Stimulated activated CD4-positive, alpha-beta T cell treated with anti-CD3 and anti-CD28 coated beads, Interleukin-4, amount 100 ng/mL, for 4 hours (primary cell): Measurements from ENCODE around the gene SLU7.

Experiments
- DNase-seq, 2 experiments: peaks; one replicate each; pipeline ENCODE4 v3.0.0-alpha.2; 2020

The SLU7 gene

GRCh38 chr5:160418561-160419457, at the start of gene SLU7:
Gene SLU7 (minus strand): TSS chr5:160419081. CDS start chr5:160415294, 3,787 bp downstream.
- DNase-seq, result peak; percentile 90 to 91

DNA sequence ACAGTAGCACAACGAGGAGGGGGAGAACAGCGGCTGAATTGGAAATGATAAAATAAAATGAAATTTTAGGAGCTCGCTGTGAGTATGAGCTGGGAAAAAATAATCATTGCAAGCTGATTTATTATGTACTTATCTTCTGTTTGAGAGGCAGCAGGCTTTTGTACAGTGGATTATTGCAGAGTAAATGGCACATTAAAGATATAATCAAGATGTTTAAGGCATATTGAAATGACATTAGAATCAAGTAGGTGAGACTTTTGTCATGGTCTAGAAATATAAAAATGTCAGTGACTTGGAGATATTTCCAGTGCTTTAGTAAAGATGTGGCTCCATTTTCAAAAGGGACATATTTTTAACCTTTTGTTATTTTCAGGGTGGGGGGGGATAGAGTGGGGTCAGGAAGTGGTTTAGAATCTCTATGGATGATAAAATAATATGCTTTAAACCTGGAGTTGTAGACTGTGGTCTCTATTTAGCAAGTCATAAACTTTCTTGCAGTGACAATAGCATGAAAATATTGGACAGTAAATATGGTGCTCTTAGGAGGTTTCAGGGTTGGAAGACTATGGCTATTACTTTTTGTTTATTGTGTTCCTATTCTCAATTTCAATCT, 49.6 kb upstream of the SLU7 start:
- no peak for DNase-seq

DNA sequence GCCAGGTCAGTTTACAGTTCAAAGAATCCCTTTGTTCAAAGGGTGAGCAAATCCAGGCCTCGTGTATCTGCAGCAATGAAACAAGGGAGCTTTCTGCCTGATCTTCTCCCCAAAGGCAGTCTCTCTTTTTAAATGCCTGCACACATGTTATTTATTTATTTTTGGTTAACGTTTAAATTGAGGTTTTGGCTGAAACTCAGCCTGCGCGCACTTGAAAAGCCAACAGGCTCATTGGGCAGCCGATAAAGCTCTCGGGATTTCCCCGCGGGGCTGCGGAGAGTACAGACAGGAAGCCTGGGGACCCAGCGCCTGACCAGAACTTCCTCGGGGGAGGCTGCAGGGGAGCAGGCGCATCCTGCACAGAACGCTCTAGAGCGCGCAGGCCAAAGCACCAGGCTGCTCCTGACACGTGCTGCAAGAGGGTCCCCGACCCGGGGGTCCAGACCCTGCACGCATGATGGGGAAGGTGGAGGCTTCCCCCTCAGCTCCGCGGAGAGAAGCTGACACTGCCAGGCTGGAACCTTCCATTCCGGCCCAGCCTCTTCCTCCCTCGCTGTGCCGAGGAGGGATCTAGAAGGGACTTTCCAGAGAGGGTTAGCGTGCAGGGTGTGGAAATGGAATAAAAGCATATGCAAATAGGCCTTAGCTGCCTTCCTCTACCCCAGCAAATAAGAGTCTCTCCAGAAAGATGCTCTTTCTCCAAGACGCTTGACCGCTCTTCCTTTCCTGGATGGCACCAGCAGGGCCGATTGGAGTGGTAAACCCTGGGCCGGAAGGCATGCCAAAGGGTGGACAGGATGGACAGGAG, 48.9 kb upstream of the SLU7 start:
- DNase-seq, result peak; percentile 68 to 75

- no peak for DNase-seq
Observed at GRCh38 chr5:160466889-160467554, 48.1 kb upstream of the SLU7 start.

DNA sequence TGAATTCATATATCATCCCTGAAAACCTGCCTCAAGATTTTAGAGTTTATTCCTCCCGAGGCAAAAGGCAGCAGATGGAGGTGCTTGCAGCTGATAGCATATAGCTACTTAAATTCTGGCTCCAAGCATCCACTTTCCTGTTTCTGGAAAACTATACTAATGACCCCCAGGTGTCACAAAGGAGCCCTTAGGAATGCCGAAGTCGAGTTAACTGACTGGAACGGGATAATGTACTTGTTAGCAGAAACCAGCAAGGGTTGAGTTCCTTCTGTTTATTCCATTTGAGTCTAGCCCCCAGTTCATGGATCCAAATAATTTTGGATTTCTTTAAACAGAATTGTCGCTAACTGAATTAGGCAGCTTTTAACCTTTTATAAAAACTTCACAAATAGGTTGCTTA, 47.2 kb upstream of the SLU7 start:
- DNase-seq, result no peak

DNA sequence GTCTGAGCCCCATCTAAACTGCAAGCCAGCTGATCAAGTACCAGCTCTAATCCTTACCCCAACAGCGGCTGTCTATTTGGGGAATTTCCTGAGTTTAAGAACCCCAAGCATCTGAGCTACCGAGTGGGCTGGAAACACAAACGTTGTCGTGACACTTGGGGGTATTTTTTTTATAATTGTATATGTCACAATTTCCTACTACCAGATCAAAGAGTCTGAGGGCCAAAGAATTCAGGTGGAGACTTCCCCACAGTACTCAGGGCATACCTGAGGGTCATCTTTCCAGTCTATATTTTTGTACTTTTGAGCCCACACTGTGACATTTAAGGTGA, 45.6 kb upstream of the SLU7 start:
- DNase-seq, result peak in 1 of 2 experiments; percentile 24

GRCh38 chr5:160463740-160464465, 45.0 kb upstream of the SLU7 start:
- no peak for DNase-seq

DNA sequence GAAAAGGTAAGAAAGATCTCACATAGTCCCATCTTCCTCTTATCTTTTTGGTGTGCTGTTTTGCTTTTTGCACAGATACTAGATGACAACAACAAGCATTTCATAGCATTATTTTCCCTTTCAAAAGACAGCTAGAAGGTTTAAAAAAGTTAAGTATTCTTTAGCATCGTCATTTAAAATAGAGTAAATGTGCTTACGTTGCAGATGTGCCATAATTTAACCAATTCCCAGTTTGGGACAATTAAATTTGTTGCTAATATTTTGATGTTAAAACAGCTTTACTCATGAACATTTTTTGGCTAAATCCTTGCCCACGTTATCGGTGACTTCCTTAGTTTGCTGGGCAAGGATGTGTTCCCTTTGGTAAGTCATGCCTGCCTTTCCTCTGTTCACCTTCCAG, 44.3 kb upstream of the SLU7 start:
- no peak for DNase-seq

DNA sequence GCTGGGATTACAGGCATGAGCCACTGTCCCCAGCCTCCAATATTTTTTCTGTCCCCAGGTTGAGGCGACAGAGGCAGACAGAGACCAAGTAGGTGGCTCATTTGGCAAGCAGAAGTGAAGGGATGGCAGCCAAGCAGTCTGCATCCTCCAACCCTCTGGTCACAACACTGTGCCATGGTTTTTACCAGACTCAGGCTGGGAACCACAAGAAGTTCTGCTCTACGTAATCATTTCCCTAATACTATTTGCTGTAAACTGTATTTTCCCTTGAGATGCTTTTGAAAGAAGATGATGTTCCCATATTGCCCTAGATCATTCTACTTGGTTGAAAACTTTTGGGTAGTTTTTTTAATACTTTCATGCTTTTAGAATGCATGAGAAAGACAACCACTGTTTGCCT, 43.3 kb upstream of the SLU7 start:
- DNase-seq, result no peak

GRCh38 chr5:160461378-160461777, 42.5 kb upstream of the SLU7 start:
- DNase-seq, result no peak

- DNase-seq, result no peak
Observed at GRCh38 chr5:160460377-160461049, 41.6 kb upstream of the SLU7 start.

DNA sequence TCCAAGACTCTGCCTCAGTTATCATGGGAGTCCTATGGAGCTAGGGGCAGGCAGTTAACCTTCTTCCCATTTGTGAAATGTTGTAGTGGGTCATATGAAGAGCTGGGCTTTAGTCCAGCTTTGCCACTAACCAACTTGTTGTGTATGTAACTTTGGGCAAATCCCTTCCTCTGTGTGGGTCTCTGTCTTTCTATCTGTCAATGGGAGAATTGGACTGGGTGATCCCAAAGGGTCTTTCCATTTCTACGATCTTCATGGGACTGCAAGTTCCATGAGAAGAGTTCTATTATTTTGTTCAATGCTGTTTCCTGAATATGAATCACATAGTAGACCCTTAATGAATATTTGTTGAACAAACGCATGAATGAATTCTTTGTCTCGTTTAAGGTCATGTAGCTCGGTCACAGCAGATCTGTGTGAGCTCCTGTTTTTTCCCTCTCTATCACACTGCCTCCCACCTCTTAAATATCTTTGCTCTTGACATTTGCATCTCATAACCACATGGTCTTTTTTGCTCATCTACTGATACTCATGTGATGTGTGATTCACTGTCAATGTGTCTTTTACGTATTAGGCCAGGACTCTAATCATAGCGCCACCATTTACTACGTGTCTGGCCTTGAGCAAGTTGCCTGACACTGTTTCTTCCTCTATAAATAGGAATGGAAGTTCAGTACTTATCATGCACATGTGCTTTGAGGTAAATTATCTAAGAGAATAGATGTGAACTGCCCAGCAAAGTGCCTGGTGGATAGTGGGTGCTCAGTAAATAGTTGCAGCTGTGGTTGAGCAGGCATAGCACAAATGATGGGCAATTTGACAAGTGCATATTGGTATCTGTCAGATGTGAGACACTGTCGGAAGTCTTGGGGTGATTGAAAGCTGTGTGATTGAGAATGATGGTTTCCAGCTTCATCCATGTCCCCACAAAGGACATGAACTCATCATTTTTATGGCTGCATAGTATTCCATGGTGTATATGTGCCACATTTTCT, 40.2 kb upstream of the SLU7 start:
- DNase-seq, result no peak

GRCh38 chr5:160457252-160457651, 38.4 kb upstream of the SLU7 start:
- DNase-seq, result no peak

DNA sequence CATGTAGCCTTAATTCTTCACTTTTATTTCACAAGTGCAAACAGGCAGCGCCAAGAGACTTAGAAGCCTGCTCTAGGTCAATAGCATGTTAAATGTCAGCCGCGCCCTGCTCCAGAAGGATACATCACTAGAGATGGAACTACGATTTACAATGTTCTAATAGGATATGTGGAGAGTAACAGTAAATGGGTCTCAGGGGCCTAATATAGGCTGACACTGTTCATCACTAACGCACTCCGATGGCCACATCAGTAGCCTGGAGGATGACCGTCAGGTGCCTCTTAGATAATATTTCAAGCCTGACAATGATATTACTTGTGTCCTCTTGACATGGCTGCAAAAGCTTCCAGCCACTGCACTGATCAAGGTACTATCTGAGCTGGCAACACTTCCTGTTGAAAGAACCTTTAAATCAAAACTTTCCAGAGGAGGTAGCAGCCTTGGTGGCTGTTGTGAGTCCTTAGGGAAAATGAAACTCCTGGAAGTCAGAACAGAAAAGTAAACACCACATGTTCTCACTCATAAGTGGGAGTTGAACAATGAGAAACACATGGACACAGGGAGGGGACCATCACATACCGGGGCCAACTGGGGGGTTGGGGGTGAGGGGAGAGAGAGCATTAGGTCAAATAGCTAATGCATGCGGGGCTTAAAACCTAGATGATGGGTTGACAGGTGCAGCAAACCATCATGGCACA, 37.7 kb upstream of the SLU7 start:
- DNase-seq, result no peak

DNA sequence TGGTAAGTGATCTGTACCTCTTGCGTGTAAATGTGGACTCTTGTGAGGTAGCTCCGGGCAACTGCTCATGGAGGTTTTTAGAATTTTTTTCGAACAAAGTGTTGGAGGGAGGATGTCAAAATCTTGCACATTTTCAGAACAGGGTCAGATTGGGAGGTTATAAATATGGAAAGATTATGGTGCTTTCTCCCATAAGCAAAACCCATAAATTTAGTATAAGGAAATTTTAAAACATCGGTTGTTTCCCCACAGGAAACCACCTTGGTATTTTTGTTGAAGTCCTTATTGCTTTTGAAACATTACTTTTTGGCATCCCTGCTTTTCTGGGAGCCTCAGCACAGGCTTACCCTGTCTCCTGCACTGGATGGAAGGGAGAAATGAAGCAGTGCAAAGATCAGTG, 36.7 kb upstream of the SLU7 start:
- DNase-seq, result no peak

DNA sequence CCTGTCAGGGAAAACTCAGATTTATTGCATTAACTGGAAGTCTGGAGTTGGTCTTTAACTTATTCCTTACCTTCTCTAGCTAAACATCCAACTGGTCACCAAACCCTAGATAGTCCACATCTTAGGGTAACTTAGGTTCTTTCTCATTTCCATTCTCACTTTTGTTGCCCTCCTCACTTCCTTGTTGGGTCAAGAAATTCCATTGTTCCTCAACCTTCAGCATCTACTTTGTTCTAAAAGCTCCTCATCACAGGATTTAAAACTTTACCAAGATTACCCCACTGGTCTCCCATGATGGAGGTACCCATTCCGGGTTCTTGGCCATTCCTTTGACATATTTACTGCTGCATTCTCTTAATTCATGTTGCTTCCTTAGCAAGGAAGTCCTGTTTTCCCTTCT, 34.9 kb upstream of the SLU7 start:
- no peak for DNase-seq

DNA sequence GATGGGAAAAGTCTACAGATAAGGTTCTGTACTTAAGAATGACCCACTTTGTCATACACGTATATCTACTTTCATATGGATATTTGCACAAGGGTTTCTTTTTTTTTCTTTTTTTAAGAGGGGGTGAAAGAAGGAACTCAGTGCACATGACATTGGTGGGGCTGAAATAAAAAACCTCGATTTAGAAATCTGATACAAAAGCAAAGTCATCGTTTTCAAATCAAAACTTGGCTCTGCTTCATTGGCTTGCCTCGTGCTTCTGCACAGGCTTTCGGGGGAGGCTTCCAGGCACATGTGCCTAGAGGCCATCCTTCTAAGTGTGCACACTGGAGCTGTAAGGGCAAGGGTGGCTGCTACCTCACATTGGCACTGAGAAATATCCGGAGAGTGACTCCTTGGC, 33.9 kb upstream of the SLU7 start:
- DNase-seq, result no peak

DNA sequence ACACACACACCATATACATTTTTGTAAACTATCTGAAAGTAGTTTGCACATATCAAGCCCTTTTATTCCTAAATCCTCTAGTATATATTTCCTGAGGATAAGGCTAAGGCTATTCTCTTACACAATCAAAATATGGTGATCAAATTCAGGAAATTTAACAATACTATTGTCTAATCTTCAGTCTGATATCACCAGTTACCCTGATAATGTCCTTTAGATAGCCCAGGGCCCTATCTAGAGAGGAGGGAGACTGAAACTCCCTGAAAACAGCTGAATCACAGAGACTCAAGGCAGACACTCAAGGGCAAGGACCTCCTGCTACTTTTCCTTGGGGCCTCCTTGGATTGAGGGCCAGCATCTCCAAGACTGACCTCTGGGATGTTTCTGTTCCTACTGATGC, 33.2 kb upstream of the SLU7 start:
- DNase-seq, result no peak

DNA sequence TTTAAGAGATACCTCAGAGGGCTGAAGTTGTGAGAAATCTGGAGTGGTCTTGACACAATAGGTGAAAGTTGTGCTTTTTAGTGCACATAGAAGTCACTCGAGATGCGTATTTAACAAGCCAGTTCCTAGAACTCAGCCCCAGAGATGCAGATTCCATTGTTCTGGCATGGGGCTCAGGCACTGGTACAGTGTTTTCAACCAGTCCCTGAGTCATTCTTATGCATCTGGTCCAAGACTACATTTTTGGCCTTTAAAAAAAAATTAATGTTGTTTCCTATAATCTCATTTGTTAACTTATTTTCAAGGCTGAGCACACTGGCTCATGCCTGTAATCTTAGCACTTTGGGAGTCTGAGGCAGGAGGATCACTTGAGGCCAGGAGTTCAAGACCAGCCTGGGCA, 32.4 kb upstream of the SLU7 start:
- DNase-seq, result no peak
